ENCODE results near the gene TMEM178B.

The TMEM178B gene

DNA sequence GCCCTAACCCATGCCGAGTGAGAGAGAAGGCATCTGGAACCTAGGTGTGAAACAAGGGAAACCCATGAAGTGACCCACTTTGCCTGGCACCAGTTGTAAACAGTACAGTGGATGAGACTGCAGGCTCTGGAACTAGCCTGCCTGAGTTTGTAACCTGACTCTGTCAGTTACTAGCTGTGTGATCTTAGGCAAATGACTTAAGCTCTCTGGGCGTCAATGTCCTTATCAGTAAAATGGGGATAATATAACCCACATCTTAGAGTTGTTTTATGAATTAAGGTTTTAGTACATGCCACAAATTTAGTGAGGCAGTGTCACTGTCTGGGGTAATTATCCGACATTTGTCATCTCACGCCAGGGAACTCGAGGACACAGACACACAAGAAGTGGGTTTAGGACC, 394.5 kb downstream of the TMEM178B start:
- no peak for DNase-seq (ENCODE audit: low spot score)
- Histone ChIP-seq H3K4me1 (ENCODE audit: control insufficient read depth in 2 of 2, insufficient read depth in 1 of 2, low read depth in 1 of 2, low read length in 2 of 2) (no peaks in the 10 kb centered on the region), H3K9me3 (replicated peaks in 1 of 2; ENCODE audit: control insufficient read depth in 2 of 2, insufficient read depth in 1 of 2, low read depth in 1 of 2, low read length in 2 of 2) (no peaks in the 10 kb centered on the region), H4K8ac (ENCODE audit: low read depth, low read length) (no peak overlapping the region), H3K27me3 (ENCODE audit: control insufficient read depth in 3 of 3, insufficient read depth in 3 of 3, low read depth in 1 of 3, low read length in 3 of 3) (no peaks in the 10 kb centered on the region), H2BK5ac (ENCODE audit: low read length) (no peak overlapping the region), H4K91ac (ENCODE audit: low read depth, low read length, poor library complexity) (no peak overlapping the region), H3K79me1 (ENCODE audit: low read depth, low read length) (no peaks in the 10 kb centered on the region), H3K9ac (ENCODE audit: low read depth, low read length, poor library complexity) (no peak overlapping the region), H3K14ac (ENCODE audit: low read length) (no peak overlapping the region), H2BK12ac (ENCODE audit: low read length) (no peak overlapping the region), H2AFZ (ENCODE audit: low read length) (no peak overlapping the region), H3K4me2 (ENCODE audit: insufficient read depth, low read length, poor library complexity, severe bottlenecking) (no peak overlapping the region), H3K4ac (ENCODE audit: low read length) (no peak overlapping the region), H3K27ac (replicated peaks; ENCODE audit: low read length) (no peak overlapping the region), H3K23ac (ENCODE audit: low read depth, low read length, poor library complexity) (no peak overlapping the region), H3K4me3 (ENCODE audit: low read length in 2 of 2) (no peak overlapping the region), H2BK120ac (ENCODE audit: low read depth, low read length) (no peak overlapping the region), H2BK15ac (ENCODE audit: low read length) (no peak overlapping the region), H2AK5ac (ENCODE audit: low read depth, low read length) (no peak overlapping the region), H3K18ac (ENCODE audit: low read length) (no peak overlapping the region), H3K36me3 (replicated peaks in 1 of 2; ENCODE audit: control insufficient read depth in 2 of 2, insufficient read depth in 2 of 2, low read length in 2 of 2) (no peaks in the 10 kb centered on the region)
- no CpG with 5 or more reads among the region's 5 CpGs for WGBS, 2 donors (ENCODE audit: extremely low coverage in 2 of 2, insufficient read length in 2 of 2, insufficient replicate concordance in 1 of 2)

DNA sequence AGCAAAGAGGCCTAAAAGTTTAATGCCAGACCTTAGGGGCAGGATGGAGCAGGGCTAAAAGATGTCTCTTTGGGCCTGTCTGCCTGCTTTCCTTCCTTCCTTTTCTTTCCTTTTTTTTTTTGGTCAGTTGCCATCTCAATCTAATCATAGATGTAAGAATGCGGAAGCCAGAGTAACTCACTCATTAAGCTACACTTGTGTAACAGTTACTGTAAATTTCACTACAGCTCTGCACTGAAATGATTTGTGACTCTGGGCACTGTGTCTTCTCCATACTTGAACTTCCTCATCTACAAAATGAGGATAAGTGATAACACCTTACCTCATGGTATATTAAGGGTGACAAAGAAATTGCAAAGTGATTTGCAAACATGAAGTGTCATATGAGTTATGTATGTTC, 401.8 kb downstream of the TMEM178B start:
- no peak overlapping the region for H3K4ac ChIP-seq (ENCODE audit: low read length)
- no peak overlapping the region for H3K14ac ChIP-seq (ENCODE audit: low read length)
- H2BK15ac ChIP-seq (ENCODE audit: low read length): no peak overlapping the region
- no peaks in the 10 kb centered on the region for H3K27me3 ChIP-seq (ENCODE audit: control insufficient read depth in 3 of 3, insufficient read depth in 3 of 3, low read depth in 1 of 3, low read length in 3 of 3)
- no peak overlapping the region for H2BK12ac ChIP-seq (ENCODE audit: low read length)
- no peak overlapping the region for H3K23ac ChIP-seq (ENCODE audit: low read depth, low read length, poor library complexity)
- H3K4me2 ChIP-seq (ENCODE audit: insufficient read depth, low read length, poor library complexity, severe bottlenecking): no peak overlapping the region
- H3K9me3 ChIP-seq (replicated peaks in 1 of 2; ENCODE audit: control insufficient read depth in 2 of 2, insufficient read depth in 1 of 2, low read depth in 1 of 2, low read length in 2 of 2): no peaks in the 10 kb centered on the region
- H3K4me1 ChIP-seq (ENCODE audit: control insufficient read depth in 2 of 2, insufficient read depth in 1 of 2, low read depth in 1 of 2, low read length in 2 of 2): no peaks in the 10 kb centered on the region
- no CpG with 5 or more reads among the region's 1 CpG for WGBS, 2 donors (ENCODE audit: extremely low coverage in 2 of 2, insufficient read length in 2 of 2, insufficient replicate concordance in 1 of 2)
- H3K27ac ChIP-seq (replicated peaks; ENCODE audit: low read length): no peak overlapping the region
- H2BK5ac ChIP-seq (ENCODE audit: low read length): no peak overlapping the region
- H2AK5ac ChIP-seq (ENCODE audit: low read depth, low read length): no peak overlapping the region
- H3K4me3 ChIP-seq (ENCODE audit: low read length in 2 of 2): no peak overlapping the region
- no peaks in the 10 kb centered on the region for H3K36me3 ChIP-seq (replicated peaks in 1 of 2; ENCODE audit: control insufficient read depth in 2 of 2, insufficient read depth in 2 of 2, low read length in 2 of 2)
- no peaks in the 10 kb centered on the region for H3K79me1 ChIP-seq (ENCODE audit: low read depth, low read length)
- DNase-seq (ENCODE audit: low spot score): no peak
- H4K8ac ChIP-seq (ENCODE audit: low read depth, low read length): no peak overlapping the region
- no peak overlapping the region for H3K9ac ChIP-seq (ENCODE audit: low read depth, low read length, poor library complexity)
- H4K91ac ChIP-seq (ENCODE audit: low read depth, low read length, poor library complexity): no peak overlapping the region
- no peak overlapping the region for H2AFZ ChIP-seq (ENCODE audit: low read length)
- H2BK120ac ChIP-seq (ENCODE audit: low read depth, low read length): no peak overlapping the region
- no peak overlapping the region for H3K18ac ChIP-seq (ENCODE audit: low read length)

DNA sequence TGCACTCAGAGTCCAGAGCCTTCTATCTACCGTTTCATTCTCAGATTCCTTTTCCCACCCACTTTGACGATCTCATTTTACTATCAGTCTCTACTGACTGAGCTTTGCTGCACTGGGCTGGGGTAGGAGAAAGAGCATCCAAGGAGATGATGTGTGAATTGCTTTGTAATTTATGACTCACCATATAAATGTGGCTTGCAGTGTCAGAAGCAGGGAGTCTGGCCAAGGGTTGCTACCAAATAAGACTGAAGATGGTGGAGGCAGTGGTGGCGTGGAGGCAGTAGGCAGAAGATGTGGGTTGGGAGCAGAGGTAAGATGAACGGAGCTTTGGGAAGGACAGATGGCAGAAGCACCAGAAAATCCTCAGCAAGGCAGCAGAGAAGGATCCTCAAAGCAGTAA, 404.0 kb downstream of the TMEM178B start:
- Histone ChIP-seq H3K36me3 (replicated peaks in 1 of 2; ENCODE audit: control insufficient read depth in 2 of 2, insufficient read depth in 2 of 2, low read length in 2 of 2) (no peaks in the 10 kb centered on the region), H2BK15ac (ENCODE audit: low read length) (no peak overlapping the region), H3K9me3 (replicated peaks in 1 of 2; ENCODE audit: control insufficient read depth in 2 of 2, insufficient read depth in 1 of 2, low read depth in 1 of 2, low read length in 2 of 2) (no peaks in the 10 kb centered on the region), H4K8ac (ENCODE audit: low read depth, low read length) (no peak overlapping the region), H3K4me1 (ENCODE audit: control insufficient read depth in 2 of 2, insufficient read depth in 1 of 2, low read depth in 1 of 2, low read length in 2 of 2) (no peaks in the 10 kb centered on the region), H2BK5ac (ENCODE audit: low read length) (no peak overlapping the region), H3K27ac (replicated peaks; ENCODE audit: low read length) (no peak overlapping the region), H3K14ac (ENCODE audit: low read length) (no peak overlapping the region), H3K79me1 (ENCODE audit: low read depth, low read length) (no peaks in the 10 kb centered on the region), H2BK120ac (ENCODE audit: low read depth, low read length) (no peak overlapping the region), H3K4me2 (ENCODE audit: insufficient read depth, low read length, poor library complexity, severe bottlenecking) (no peak overlapping the region), H3K9ac (ENCODE audit: low read depth, low read length, poor library complexity) (no peak overlapping the region), H3K4ac (ENCODE audit: low read length) (no peak overlapping the region), H2BK12ac (ENCODE audit: low read length) (no peak overlapping the region), H3K23ac (ENCODE audit: low read depth, low read length, poor library complexity) (no peak overlapping the region), H4K91ac (ENCODE audit: low read depth, low read length, poor library complexity) (no peak overlapping the region), H3K27me3 (ENCODE audit: control insufficient read depth in 3 of 3, insufficient read depth in 3 of 3, low read depth in 1 of 3, low read length in 3 of 3) (no peaks in the 10 kb centered on the region), H2AFZ (ENCODE audit: low read length) (no peak overlapping the region), H2AK5ac (ENCODE audit: low read depth, low read length) (no peak overlapping the region), H3K18ac (ENCODE audit: low read length) (no peak overlapping the region), H3K4me3 (ENCODE audit: low read length in 2 of 2) (no peak overlapping the region)
- no peak for DNase-seq (ENCODE audit: low spot score)
- no CpG with 5 or more reads among the region's 4 CpGs for WGBS, 2 donors (ENCODE audit: extremely low coverage in 2 of 2, insufficient read length in 2 of 2, insufficient replicate concordance in 1 of 2)

GRCh38 chr7:141478845-141479244, 405.0 kb downstream of the TMEM178B start:
- H2BK15ac ChIP-seq (ENCODE audit: low read length): no peak overlapping the region
- H3K36me3 ChIP-seq (replicated peaks in 1 of 2; ENCODE audit: control insufficient read depth in 2 of 2, insufficient read depth in 2 of 2, low read length in 2 of 2): no peaks in the 10 kb centered on the region
- no peak overlapping the region for H3K18ac ChIP-seq (ENCODE audit: low read length)
- H2BK5ac ChIP-seq (ENCODE audit: low read length): no peak overlapping the region
- H2AK5ac ChIP-seq (ENCODE audit: low read depth, low read length): no peak overlapping the region
- H4K8ac ChIP-seq (ENCODE audit: low read depth, low read length): no peak overlapping the region
- no peak overlapping the region for H3K4me3 ChIP-seq (ENCODE audit: low read length in 2 of 2)
- H3K9ac ChIP-seq (ENCODE audit: low read depth, low read length, poor library complexity): no peak overlapping the region
- no peak overlapping the region for H3K14ac ChIP-seq (ENCODE audit: low read length)
- no peak overlapping the region for H3K4ac ChIP-seq (ENCODE audit: low read length)
- no peaks in the 10 kb centered on the region for H3K79me1 ChIP-seq (ENCODE audit: low read depth, low read length)
- H2AFZ ChIP-seq (ENCODE audit: low read length): no peak overlapping the region
- H3K4me2 ChIP-seq (ENCODE audit: insufficient read depth, low read length, poor library complexity, severe bottlenecking): no peak overlapping the region
- no peaks in the 10 kb centered on the region for H3K4me1 ChIP-seq (ENCODE audit: control insufficient read depth in 2 of 2, insufficient read depth in 1 of 2, low read depth in 1 of 2, low read length in 2 of 2)
- H3K9me3 ChIP-seq (replicated peaks in 1 of 2; ENCODE audit: control insufficient read depth in 2 of 2, insufficient read depth in 1 of 2, low read depth in 1 of 2, low read length in 2 of 2): no peaks in the 10 kb centered on the region
- DNase-seq (ENCODE audit: low spot score): no peak
- H4K91ac ChIP-seq (ENCODE audit: low read depth, low read length, poor library complexity): no peak overlapping the region
- H3K27me3 ChIP-seq (ENCODE audit: control insufficient read depth in 3 of 3, insufficient read depth in 3 of 3, low read depth in 1 of 3, low read length in 3 of 3): no peaks in the 10 kb centered on the region
- H3K23ac ChIP-seq (ENCODE audit: low read depth, low read length, poor library complexity): no peak overlapping the region
- H3K27ac ChIP-seq (replicated peaks; ENCODE audit: low read length): no peak overlapping the region
- H2BK120ac ChIP-seq (ENCODE audit: low read depth, low read length): no peak overlapping the region
- WGBS, 2 donors (ENCODE audit: extremely low coverage in 2 of 2, insufficient read length in 2 of 2, insufficient replicate concordance in 1 of 2): no CpG with 5 or more reads among the region's 4 CpGs
- H2BK12ac ChIP-seq (ENCODE audit: low read length): no peak overlapping the region
